GM12891 (cell line): Measurements from ENCODE around the gene POLR3B.

Source experiments
- DNase-seq: peaks from one replicate; pipeline ENCODE4 v3.0.0; 2011; ENCODE audit warnings: low spot score; ENCODE audit not compliant: insufficient read length
- FAIRE-seq: peaks from 2 replicates; lab custom pipeline; 2011; peaks lifted over from hg19 to GRCh38; lab: Jason Lieb, UNC
- PAX5 ChIP-seq: IDR thresholded peaks from 2 replicates; pipeline ENCODE4 v1.6.1; 2011; ENCODE audit warnings: low read length, moderate library complexity, mild to moderate bottlenecking; ENCODE audit not compliant: insufficient read depth, severe bottlenecking
- POLR2A ChIP-seq: IDR thresholded peaks from 2 replicates; pipeline ENCODE4 v1.6.1; 2011; ENCODE audit warnings: low read depth, low read length, control low read depth
- POLR2AphosphoS5 ChIP-seq: IDR thresholded peaks from 2 replicates; pipeline ENCODE4 v1.6.1; 2011; ENCODE audit warnings: low read depth, low read length, control low read depth
- POU2F2 ChIP-seq: IDR thresholded peaks from 2 replicates; pipeline ENCODE4 v1.6.1; 2011; ENCODE audit warnings: low read depth, mild to moderate bottlenecking, control low read depth, low read length, moderate library complexity
- SPI1 ChIP-seq: IDR thresholded peaks from 2 replicates; pipeline ENCODE4 v1.6.1; 2011; ENCODE audit warnings: low read depth, low read length, control low read depth
- TAF1 ChIP-seq: IDR thresholded peaks from 2 replicates; pipeline ENCODE4 v1.6.1; 2011; ENCODE audit warnings: low read depth, low read length, control low read depth

Gene POLR3B

GRCh38 chr12:106431839-106432411 is 74.4 kb downstream of the POLR3B start:
- no peak for DNase-seq
- TF ChIP-seq PAX5, result no peak
- FAIRE-seq, result no peak

GRCh38 chr12:106433055-106433454 is 75.5 kb downstream of the POLR3B start:
- DNase-seq (no peak), FAIRE-seq (no peak)
- TF ChIP-seq TAF1 (no peak), POLR2AphosphoS5 (no peak), SPI1 (no peak)

GRCh38 chr12:106434526-106434925 is 77.0 kb downstream of the POLR3B start:
- no peak for FAIRE-seq
- no peak for DNase-seq
- TF ChIP-seq PAX5 (no peak), POU2F2 (no peak), SPI1 (no peak), POLR2AphosphoS5 (no peak), POLR2A (no peak), TAF1 (no peak)

- no peak for DNase-seq
- FAIRE-seq, result peak; percentile 52
- TF ChIP-seq POLR2A (no peak), POU2F2 (no peak), POLR2AphosphoS5 (no peak), SPI1 (no peak), TAF1 (no peak), PAX5 (no peak)
Observed at GRCh38 chr12:106436164-106436563, 78.6 kb downstream of the POLR3B start.

- DNase-seq (no peak), FAIRE-seq (no peak)
- TF ChIP-seq POLR2A (no peak), TAF1 (no peak), POLR2AphosphoS5 (no peak), POU2F2 (no peak), SPI1 (no peak), PAX5 (no peak)
Observed at GRCh38 chr12:106442575-106442974, 85.0 kb downstream of the POLR3B start.

- FAIRE-seq (no peak), DNase-seq (no peak)
- TF ChIP-seq POU2F2 (no peak), TAF1 (no peak), POLR2A (no peak), PAX5 (no peak), SPI1 (no peak), POLR2AphosphoS5 (no peak)
Observed at GRCh38 chr12:106445053-106445452, 87.5 kb downstream of the POLR3B start.

GRCh38 chr12:106445959-106446358 is 88.4 kb downstream of the POLR3B start:
- FAIRE-seq, result no peak
- TF ChIP-seq POLR2AphosphoS5, result no peak
- no peak for TF ChIP-seq SPI1
- no peak for TF ChIP-seq POLR2A
- no peak for TF ChIP-seq TAF1
- no peak for TF ChIP-seq PAX5
- TF ChIP-seq POU2F2, result no peak

GRCh38 chr12:106446419-106447092 is 89.0 kb downstream of the POLR3B start:
- TF ChIP-seq POU2F2 (no peak), PAX5 (no peak), TAF1 (no peak), SPI1 (no peak), POLR2AphosphoS5 (no peak), POLR2A (no peak)
- DNase-seq (no peak), FAIRE-seq (no peak)

More at GRCh38 chr12:106445959-106446358, 88.4 kb downstream of the POLR3B start:
- no peak for DNase-seq

GRCh38 chr12:106452309-106452708 is 94.8 kb downstream of the POLR3B start:
- DNase-seq, result no peak
- TF ChIP-seq TAF1, result no peak
- TF ChIP-seq POU2F2, result no peak
- TF ChIP-seq SPI1, result no peak
- no peak for TF ChIP-seq POLR2AphosphoS5
- TF ChIP-seq POLR2A, result no peak
- TF ChIP-seq PAX5, result no peak
- FAIRE-seq, result no peak

- TF ChIP-seq SPI1, result peak; percentile 33; the same call in 1 of the 2 replicates
- TF ChIP-seq POU2F2, result no peak
- FAIRE-seq (peak; percentile 78), DNase-seq (no peak)
Observed at GRCh38 chr12:106455111-106455510, 97.6 kb downstream of the POLR3B start.

- no peak for FAIRE-seq
- TF ChIP-seq TAF1 (no peak), POLR2AphosphoS5 (no peak), POLR2A (no peak), PAX5 (no peak), SPI1 (no peak), POU2F2 (no peak)
Observed at GRCh38 chr12:106459124-106459523, 101.6 kb downstream of the POLR3B start.

More at GRCh38 chr12:106459124-106459523, 101.6 kb downstream of the POLR3B start:
- DNase-seq, result no peak
